Measurements from ENCODE around the gene NOL9.
A peak's percentile ranks its signal among the peaks of the same experiment; 100 is the strongest.

Gene NOL9

DNA sequence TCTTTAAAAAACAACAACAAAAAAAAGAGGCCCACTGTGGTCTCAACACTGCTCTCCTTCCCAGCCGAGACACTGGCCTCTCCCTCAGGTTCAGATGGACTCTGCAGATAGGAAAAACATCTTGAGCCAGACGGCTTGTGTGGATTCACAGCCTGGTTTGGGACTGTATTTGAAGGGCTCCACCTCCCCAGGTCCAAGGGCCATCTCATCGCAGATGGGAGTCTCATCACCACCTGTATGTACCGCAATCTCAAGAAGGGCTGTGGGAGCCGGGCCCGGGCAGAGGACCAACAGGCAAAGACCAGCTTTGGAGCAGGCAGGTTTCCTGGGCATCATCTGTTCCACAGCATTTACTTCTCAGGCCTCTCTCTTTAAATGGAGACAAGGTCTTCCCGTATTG is 35.7 kb upstream of the NOL9 start:
- Histone ChIP-seq H3K36me3 (ENCODE audit: control insufficient read depth, insufficient read depth, low read length) (peaks cover 48% of the 10 kb centered on the region), H3K27ac (ENCODE audit: insufficient read depth, low read length, poor library complexity, severe bottlenecking) (no peak overlapping the region), H3K4me1 (ENCODE audit: control insufficient read depth, insufficient read depth, low read length, poor library complexity, severe bottlenecking) (peaks cover 3% of the 10 kb centered on the region), H3K9me3 (ENCODE audit: control insufficient read depth, low read length) (no peaks in the 10 kb centered on the region), H3K27me3 (replicated peaks; ENCODE audit: control insufficient read depth, insufficient read depth, low read length, poor library complexity, severe bottlenecking) (no peaks in the 10 kb centered on the region), H3K4me3 (ENCODE audit: insufficient read depth, low read depth, low read length, poor library complexity, severe bottlenecking) (no peak overlapping the region)
- no peak for DNase-seq

DNA sequence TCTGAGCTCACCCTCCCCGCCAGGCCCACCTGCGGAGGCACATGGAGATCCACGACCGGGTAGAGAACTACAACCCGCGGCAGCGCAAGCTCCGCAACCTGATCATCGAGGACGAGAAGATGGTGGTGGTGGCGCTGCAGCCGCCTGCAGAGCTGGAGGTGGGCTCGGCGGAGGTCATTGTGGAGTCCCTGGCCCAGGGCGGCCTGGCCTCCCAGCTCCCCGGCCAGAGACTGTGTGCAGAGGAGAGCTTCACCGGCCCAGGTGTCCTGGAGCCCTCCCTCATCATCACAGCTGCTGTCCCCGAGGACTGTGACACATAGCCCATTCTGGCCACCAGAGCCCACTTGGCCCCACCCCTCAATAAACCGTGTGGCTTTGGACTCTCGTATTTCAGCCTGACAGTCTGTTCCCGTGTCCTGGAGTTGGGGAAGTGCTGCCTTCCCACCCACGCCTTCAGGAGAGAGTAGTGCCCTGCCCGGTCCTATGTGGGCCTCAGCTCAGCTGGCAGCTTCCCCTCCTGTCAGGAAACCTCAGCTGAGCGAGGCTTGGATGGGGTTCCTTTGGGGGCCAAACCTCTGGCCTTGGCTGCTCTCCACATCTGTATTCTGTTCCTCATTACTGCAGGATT is 34.7 kb upstream of the NOL9 start:
- Histone ChIP-seq H3K36me3 (ENCODE audit: control insufficient read depth, insufficient read depth, low read length) (peaks cover 45% of the 10 kb centered on the region), H3K9me3 (ENCODE audit: control insufficient read depth, low read length) (no peaks in the 10 kb centered on the region), H3K4me1 (ENCODE audit: control insufficient read depth, insufficient read depth, low read length, poor library complexity, severe bottlenecking) (peaks cover 3% of the 10 kb centered on the region), H3K27me3 (replicated peaks; ENCODE audit: control insufficient read depth, insufficient read depth, low read length, poor library complexity, severe bottlenecking) (no peaks in the 10 kb centered on the region), H3K4me3 (ENCODE audit: insufficient read depth, low read depth, low read length, poor library complexity, severe bottlenecking) (no peak overlapping the region), H3K27ac (ENCODE audit: insufficient read depth, low read length, poor library complexity, severe bottlenecking) (no peak overlapping the region)
- DNase-seq = no peak

DNA sequence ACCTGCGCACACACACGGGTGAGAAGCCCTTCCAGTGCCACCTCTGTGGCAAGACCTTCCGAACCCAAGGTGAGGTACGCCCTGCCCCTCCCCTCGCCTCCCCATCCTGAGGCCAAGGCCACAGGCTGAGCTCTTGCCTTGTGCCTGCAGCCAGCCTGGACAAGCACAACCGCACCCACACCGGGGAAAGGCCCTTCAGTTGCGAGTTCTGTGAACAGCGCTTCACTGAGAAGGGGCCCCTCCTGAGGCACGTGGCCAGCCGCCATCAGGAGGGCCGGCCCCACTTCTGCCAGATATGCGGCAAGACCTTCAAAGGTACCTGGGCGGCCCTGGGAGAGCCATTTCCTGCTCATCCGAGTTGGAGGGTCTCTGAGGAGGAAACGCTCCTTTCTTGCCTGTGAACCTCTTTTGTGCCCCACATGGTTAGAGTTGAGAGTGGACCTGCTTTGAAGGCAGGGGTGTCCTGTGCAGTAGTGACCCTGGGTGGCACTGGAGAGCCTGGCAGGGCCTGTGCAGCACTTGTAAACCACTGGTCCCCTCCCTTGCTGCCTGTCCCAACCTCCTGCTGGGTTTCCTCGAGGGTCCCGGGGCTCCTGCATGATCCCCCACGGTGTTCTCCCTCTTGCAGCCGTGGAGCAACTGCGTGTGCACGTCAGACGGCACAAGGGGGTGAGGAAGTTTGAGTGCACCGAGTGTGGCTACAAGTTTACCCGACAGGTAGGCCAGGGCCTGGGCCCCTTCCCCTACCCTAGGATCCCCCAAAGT is 34.0 kb upstream of the NOL9 start:
- Histone ChIP-seq H3K36me3 (ENCODE audit: control insufficient read depth, insufficient read depth, low read length) (peaks cover 38% of the 10 kb centered on the region), H3K27ac (ENCODE audit: insufficient read depth, low read length, poor library complexity, severe bottlenecking) (no peak overlapping the region)
- DNase-seq = no peak

GRCh38 chr1:6587261-6588005 is 33.1 kb upstream of the NOL9 start:
- H3K4me1 ChIP-seq (ENCODE audit: control insufficient read depth, insufficient read depth, low read length, poor library complexity, severe bottlenecking) = peaks cover 3% of the 10 kb centered on the region
- peaks cover 30% of the 10 kb centered on the region for H3K36me3 ChIP-seq (ENCODE audit: control insufficient read depth, insufficient read depth, low read length)
- H3K27me3 ChIP-seq (replicated peaks; ENCODE audit: control insufficient read depth, insufficient read depth, low read length, poor library complexity, severe bottlenecking) = no peaks in the 10 kb centered on the region
- H3K4me3 ChIP-seq (ENCODE audit: insufficient read depth, low read depth, low read length, poor library complexity, severe bottlenecking) = no peak overlapping the region
- H3K9me3 ChIP-seq (ENCODE audit: control insufficient read depth, low read length) = no peaks in the 10 kb centered on the region
- DNase-seq = no peak
- no peak overlapping the region for H3K27ac ChIP-seq (ENCODE audit: insufficient read depth, low read length, poor library complexity, severe bottlenecking)

More for the DNA sequence above, 34.0 kb upstream of the NOL9 start:
- Histone ChIP-seq H3K27me3 (replicated peaks; ENCODE audit: control insufficient read depth, insufficient read depth, low read length, poor library complexity, severe bottlenecking) (no peaks in the 10 kb centered on the region), H3K4me1 (ENCODE audit: control insufficient read depth, insufficient read depth, low read length, poor library complexity, severe bottlenecking) (peaks cover 3% of the 10 kb centered on the region), H3K4me3 (ENCODE audit: insufficient read depth, low read depth, low read length, poor library complexity, severe bottlenecking) (no peak overlapping the region), H3K9me3 (ENCODE audit: control insufficient read depth, low read length) (no peaks in the 10 kb centered on the region)

GRCh38 chr1:6586404-6586816 is 32.1 kb upstream of the NOL9 start:
- peaks cover 27% of the 10 kb centered on the region for H3K36me3 ChIP-seq (ENCODE audit: control insufficient read depth, insufficient read depth, low read length)
- peaks cover 5% of the 10 kb centered on the region for H3K4me1 ChIP-seq (ENCODE audit: control insufficient read depth, insufficient read depth, low read length, poor library complexity, severe bottlenecking)
- H3K9me3 ChIP-seq (ENCODE audit: control insufficient read depth, low read length) = no peaks in the 10 kb centered on the region
- no peak for DNase-seq
- no peaks in the 10 kb centered on the region for H3K27me3 ChIP-seq (replicated peaks; ENCODE audit: control insufficient read depth, insufficient read depth, low read length, poor library complexity, severe bottlenecking)
- no peak overlapping the region for H3K4me3 ChIP-seq (ENCODE audit: insufficient read depth, low read depth, low read length, poor library complexity, severe bottlenecking)
- H3K27ac ChIP-seq (ENCODE audit: insufficient read depth, low read length, poor library complexity, severe bottlenecking) = no peak overlapping the region

DNA sequence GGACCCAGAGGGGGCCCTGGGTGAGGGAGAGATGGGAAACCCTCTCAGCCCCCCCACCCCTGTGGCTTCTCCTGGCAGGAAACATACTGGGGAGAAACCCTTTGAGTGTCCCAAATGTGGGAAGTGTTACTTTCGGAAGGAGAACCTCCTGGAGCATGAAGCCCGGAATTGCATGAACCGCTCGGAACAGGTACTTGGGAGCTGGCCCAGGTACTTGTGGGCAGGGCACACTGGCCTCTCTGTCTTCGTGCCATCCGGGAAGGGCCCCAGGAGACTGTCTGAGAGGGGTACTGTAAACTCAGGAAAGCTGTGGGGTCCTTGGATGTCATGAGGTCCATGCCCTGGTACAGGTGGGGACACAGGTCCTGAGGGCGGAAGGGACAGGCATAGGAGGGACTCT is 31.5 kb upstream of the NOL9 start:
- Histone ChIP-seq H3K9me3 (ENCODE audit: control insufficient read depth, low read length) (no peaks in the 10 kb centered on the region), H3K27me3 (replicated peaks; ENCODE audit: control insufficient read depth, insufficient read depth, low read length, poor library complexity, severe bottlenecking) (no peaks in the 10 kb centered on the region), H3K4me3 (ENCODE audit: insufficient read depth, low read depth, low read length, poor library complexity, severe bottlenecking) (no peak overlapping the region), H3K36me3 (ENCODE audit: control insufficient read depth, insufficient read depth, low read length) (peaks cover 27% of the 10 kb centered on the region), H3K27ac (ENCODE audit: insufficient read depth, low read length, poor library complexity, severe bottlenecking) (no peak overlapping the region), H3K4me1 (ENCODE audit: control insufficient read depth, insufficient read depth, low read length, poor library complexity, severe bottlenecking) (peaks cover 10% of the 10 kb centered on the region)
- no peak for DNase-seq

GRCh38 chr1:6585081-6585722 is 30.9 kb upstream of the NOL9 start:
- Histone ChIP-seq H3K27me3 (replicated peaks; ENCODE audit: control insufficient read depth, insufficient read depth, low read length, poor library complexity, severe bottlenecking) (no peaks in the 10 kb centered on the region), H3K27ac (ENCODE audit: insufficient read depth, low read length, poor library complexity, severe bottlenecking) (no peak overlapping the region), H3K36me3 (ENCODE audit: control insufficient read depth, insufficient read depth, low read length) (peaks cover 27% of the 10 kb centered on the region), H3K4me3 (ENCODE audit: insufficient read depth, low read depth, low read length, poor library complexity, severe bottlenecking) (no peak overlapping the region), H3K9me3 (ENCODE audit: control insufficient read depth, low read length) (no peaks in the 10 kb centered on the region), H3K4me1 (ENCODE audit: control insufficient read depth, insufficient read depth, low read length, poor library complexity, severe bottlenecking) (peaks cover 15% of the 10 kb centered on the region)
- DNase-seq = no peak

DNA sequence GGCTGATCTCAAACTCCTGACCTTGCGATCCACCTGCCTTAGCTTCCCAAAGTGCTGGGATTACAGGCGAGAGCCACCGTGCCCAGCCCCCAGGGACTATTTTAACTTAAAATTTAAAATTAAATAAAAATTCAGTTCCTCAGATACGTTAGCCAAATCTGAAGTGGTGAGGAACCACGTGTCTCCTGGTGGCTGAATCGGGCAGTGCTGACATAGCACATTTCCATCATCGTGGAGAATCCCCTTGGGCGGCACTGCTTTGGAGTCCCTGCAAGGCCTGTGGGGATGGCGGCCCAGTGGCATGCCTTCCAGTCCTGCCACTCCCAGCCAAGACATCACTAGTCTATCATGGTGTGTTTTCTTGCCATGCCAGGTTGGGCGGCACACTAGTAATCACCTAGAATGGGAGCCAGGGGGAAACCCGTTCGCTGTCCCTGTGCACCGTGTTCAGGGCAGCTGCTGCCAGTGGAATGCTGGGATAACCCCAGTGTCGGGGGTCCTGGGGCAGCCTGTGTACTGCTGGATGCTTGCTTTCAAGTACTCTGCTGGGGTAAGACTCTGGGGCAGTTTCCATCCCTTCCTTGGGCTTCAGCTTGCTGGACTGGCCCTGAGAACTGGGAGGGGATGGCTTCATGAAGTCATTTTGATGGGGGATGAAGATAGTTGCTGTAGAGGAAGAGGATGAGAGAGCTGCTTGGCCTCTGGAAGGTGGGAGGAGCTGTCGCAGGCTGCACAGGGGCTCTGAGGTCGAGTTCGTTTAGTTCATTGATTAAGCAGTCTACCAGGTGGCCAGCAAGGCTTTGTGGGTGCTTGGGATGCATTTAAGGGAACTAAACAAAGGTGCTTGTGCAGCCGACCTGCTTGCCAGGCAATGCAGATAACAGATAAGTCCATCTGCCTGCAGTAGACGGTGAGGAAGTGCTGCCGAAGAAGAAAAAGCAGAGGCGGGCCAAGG is 30.1 kb upstream of the NOL9 start:
- H3K4me1 ChIP-seq (ENCODE audit: control insufficient read depth, insufficient read depth, low read length, poor library complexity, severe bottlenecking) = peaks cover 18% of the 10 kb centered on the region
- H3K27ac ChIP-seq (ENCODE audit: insufficient read depth, low read length, poor library complexity, severe bottlenecking) = no peak overlapping the region
- H3K27me3 ChIP-seq (replicated peaks; ENCODE audit: control insufficient read depth, insufficient read depth, low read length, poor library complexity, severe bottlenecking) = no peaks in the 10 kb centered on the region
- no peak overlapping the region for H3K4me3 ChIP-seq (ENCODE audit: insufficient read depth, low read depth, low read length, poor library complexity, severe bottlenecking)
- DNase-seq = no peak
- H3K9me3 ChIP-seq (ENCODE audit: control insufficient read depth, low read length) = no peaks in the 10 kb centered on the region
- H3K36me3 ChIP-seq (ENCODE audit: control insufficient read depth, insufficient read depth, low read length) = peaks cover 19% of the 10 kb centered on the region

GRCh38 chr1:6582370-6582769 is 28.1 kb upstream of the NOL9 start:
- H3K4me1 ChIP-seq (ENCODE audit: control insufficient read depth, insufficient read depth, low read length, poor library complexity, severe bottlenecking) = peaks cover 21% of the 10 kb centered on the region
- H3K27me3 ChIP-seq (replicated peaks; ENCODE audit: control insufficient read depth, insufficient read depth, low read length, poor library complexity, severe bottlenecking) = no peaks in the 10 kb centered on the region
- H3K9me3 ChIP-seq (ENCODE audit: control insufficient read depth, low read length) = no peaks in the 10 kb centered on the region
- peak overlapping the region; percentile 40 for H3K27ac ChIP-seq (ENCODE audit: insufficient read depth, low read length, poor library complexity, severe bottlenecking)
- DNase-seq = no peak
- H3K4me3 ChIP-seq (ENCODE audit: insufficient read depth, low read depth, low read length, poor library complexity, severe bottlenecking) = no peak overlapping the region
- H3K36me3 ChIP-seq (ENCODE audit: control insufficient read depth, insufficient read depth, low read length) = no peaks in the 10 kb centered on the region

All from effector memory CD4-positive, alpha-beta T cell (primary cell).